Measurements from ENCODE around the gene GHR. TPM values are rescaled to one million over a fixed set of nuclear protein-coding genes. Genes with fewer than 3 reads are reported as not detected.

The GHR gene
- total RNA-seq, 4 donors from 2014 or later = 0.40 to 11.6 (median 7.6) TPM

DNA sequence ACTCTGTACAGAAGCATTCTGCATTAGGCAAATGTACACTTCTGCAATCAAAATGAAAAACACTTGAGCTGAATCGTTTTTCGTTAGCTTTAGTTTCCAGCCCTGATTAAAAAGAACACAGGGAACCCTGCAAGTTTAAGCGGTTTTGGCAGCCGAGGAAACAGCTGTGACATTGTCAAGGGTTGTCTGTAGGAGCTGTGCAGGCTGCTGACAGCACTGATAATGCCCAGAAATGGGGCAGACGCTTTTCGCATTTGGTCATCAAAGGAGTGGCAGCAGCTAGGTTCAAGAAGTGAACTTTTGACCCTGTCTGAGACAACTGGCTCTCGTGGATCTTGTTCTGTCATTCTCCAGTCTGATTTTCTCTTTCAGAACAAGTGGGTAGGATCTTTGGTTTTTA lies 167.8 kb downstream of the GHR start:
- Histone ChIP-seq H3K36me3 (no peaks in the 10 kb centered on the region), H3K27me3 (no peaks in the 10 kb centered on the region), H3K4me1 (peaks cover 5 to 33% (median 12%) of the 10 kb centered on the region in 4 donors), H3K4me3 (no peak overlapping the region), H3K27ac (peak overlapping the region in 3 of 4 donors; percentile 19 to 30 (median 28)), H3K9me3 (no peaks in the 10 kb centered on the region)
- DNase-seq = no peak
- 0 to 17% methylated on average over 1 to 7 of the region's 7 CpGs for WGBS, 2 donors (ENCODE audit: low coverage in 1 of 2)
- intact Hi-C loops (cut with DNase I; ENCODE audit: low total_unique reads) (no loop called here), in situ Hi-C loops (cut with MboI; ENCODE audit: low pct_ligation_motif_present in 1 of 4, low pct_unique_long_range_greater_than_20kb in 1 of 4, low sequenced_read_pairs in 3 of 4) (loop anchor here in 1 of 4 donors (25.0 kb wide), 1 partner anchor 704 kb away; no protein-coding TSS in a partner anchor)
- peak in 2 of 3 donors; percentile 22 to 33 for TF ChIP-seq POLR2AphosphoS5 (IDR thresholded peaks at IDR 0.05)
- no peak for TF ChIP-seq POLR2A (IDR thresholded peaks at IDR 0.05)

DNA sequence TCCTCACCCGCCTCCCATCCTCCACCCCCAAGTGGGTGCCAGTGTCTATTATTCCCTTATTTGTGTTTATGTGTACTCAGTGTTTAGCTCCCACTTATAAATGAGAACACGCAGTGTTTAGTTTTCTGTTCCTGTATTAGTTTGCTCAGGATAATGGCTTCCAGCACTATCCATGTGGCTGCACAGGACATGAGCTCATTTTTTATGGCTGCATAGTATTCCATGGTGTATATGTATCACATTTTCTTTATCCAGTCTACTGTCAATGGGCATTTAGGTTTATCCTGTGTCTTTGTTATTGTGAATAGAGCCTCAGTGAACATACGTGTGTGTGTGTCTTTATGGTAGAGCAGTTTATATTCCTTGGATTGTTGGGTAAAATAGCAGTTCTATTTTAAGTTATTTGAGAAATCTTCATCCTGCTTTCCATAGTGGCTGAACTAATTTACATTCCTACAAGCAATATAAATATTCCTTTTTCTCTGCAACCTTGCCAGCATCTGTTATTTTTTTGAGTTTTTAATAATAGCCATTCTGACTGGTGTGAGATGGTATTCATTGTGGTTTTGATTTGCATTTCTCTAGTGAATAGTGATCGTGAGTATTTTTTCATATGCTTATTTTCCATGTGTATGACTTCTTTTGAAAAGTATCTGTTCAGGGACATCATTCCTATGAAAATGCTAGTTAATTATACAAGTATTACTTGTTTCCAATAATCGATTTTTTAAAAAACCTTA lies 169.3 kb downstream of the GHR start:
- Histone ChIP-seq H3K36me3 (no peaks in the 10 kb centered on the region), H3K27me3 (no peaks in the 10 kb centered on the region), H3K4me1 (peaks cover 5 to 20% (median 10%) of the 10 kb centered on the region in 4 donors), H3K4me3 (no peak overlapping the region), H3K27ac (no peak overlapping the region), H3K9me3 (no peaks in the 10 kb centered on the region)
- DNase-seq = no peak
- TF ChIP-seq, protein P1, sequence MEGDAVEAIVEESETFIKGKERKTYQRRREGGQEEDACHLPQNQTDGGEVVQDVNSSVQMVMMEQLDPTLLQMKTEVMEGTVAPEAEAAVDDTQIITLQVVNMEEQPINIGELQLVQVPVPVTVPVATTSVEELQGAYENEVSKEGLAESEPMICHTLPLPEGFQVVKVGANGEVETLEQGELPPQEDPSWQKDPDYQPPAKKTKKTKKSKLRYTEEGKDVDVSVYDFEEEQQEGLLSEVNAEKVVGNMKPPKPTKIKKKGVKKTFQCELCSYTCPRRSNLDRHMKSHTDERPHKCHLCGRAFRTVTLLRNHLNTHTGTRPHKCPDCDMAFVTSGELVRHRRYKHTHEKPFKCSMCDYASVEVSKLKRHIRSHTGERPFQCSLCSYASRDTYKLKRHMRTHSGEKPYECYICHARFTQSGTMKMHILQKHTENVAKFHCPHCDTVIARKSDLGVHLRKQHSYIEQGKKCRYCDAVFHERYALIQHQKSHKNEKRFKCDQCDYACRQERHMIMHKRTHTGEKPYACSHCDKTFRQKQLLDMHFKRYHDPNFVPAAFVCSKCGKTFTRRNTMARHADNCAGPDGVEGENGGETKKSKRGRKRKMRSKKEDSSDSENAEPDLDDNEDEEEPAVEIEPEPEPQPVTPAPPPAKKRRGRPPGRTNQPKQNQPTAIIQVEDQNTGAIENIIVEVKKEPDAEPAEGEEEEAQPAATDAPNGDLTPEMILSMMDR (IDR thresholded peaks at IDR 0.05) = no peak
- TF ChIP-seq POLR2AphosphoS5 (IDR thresholded peaks at IDR 0.05) (no peak), POLR2A (IDR thresholded peaks at IDR 0.05) (no peak), EP300 (IDR thresholded peaks at IDR 0.05; ENCODE audit: low read depth) (no peak)
- in situ Hi-C loops (cut with MboI; ENCODE audit: low pct_ligation_motif_present in 1 of 4, low pct_unique_long_range_greater_than_20kb in 1 of 4, low sequenced_read_pairs in 3 of 4) (loop anchor here in 1 of 4 donors (25.0 kb wide), 1 partner anchor 705 kb away; no protein-coding TSS in a partner anchor), intact Hi-C loops (cut with DNase I; ENCODE audit: low total_unique reads) (no loop called here)
- WGBS, 2 donors (ENCODE audit: low coverage in 1 of 2) = 88 to 89% methylated on average over 5 of the region's 5 CpGs

DNA sequence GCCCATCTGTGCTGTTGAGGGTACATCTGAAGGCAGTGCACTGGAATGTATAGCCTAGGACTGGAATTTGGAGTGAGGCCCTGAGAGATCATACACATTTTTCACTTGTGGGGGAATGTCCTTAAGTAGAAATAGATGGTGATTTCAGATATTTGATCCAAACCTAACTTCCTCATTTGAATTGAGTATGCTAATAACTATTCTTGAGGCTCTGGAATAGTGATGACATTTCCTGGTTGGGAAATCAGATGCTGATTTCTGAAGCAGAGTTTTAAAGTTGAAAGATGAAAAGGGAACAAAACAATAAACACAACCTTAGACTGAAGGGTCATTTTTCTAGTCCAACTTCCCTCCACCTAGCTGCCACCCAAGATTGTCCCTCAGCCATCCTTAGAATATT lies 170.4 kb downstream of the GHR start:
- no peaks in the 10 kb centered on the region for H3K27me3 ChIP-seq

DNA sequence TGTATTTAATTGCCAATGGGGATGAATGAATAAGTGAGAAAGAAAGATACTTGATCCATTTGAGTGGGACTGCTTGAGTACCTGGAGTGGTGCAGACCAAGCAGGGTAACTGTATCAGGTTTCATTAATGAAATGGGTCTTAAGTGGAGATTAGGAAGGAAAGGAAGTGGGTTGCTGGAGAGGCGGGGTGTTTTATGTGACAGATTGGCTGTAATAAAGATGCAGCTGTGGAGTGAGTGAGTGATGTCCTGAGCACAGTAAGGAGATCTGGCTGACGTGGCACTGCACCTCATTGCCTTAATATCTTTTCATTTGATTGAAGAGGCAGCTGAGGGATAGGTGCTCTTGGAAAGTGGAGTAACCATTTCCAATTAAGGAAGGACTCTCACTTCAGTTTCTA lies 172.4 kb downstream of the GHR start:
- TF ChIP-seq POLR2AphosphoS5 (IDR thresholded peaks at IDR 0.05) (no peak), POLR2A (IDR thresholded peaks at IDR 0.05) (no peak), EP300 (IDR thresholded peaks at IDR 0.05; ENCODE audit: low read depth) (no peak)
- TF ChIP-seq, protein P1 (IDR thresholded peaks at IDR 0.05) = no peak
- Histone ChIP-seq H3K9me3 (no peaks in the 10 kb centered on the region), H3K4me3 (no peak overlapping the region), H3K27me3 (no peaks in the 10 kb centered on the region), H3K36me3 (no peaks in the 10 kb centered on the region), H3K4me1 (peaks cover under 1 to 15% (median 8%) of the 10 kb centered on the region in 4 donors), H3K27ac (no peak overlapping the region)
- no peak for DNase-seq
- intact Hi-C loops (cut with DNase I; ENCODE audit: low total_unique reads) (no loop called here), in situ Hi-C loops (cut with MboI; ENCODE audit: low pct_ligation_motif_present in 1 of 4, low pct_unique_long_range_greater_than_20kb in 1 of 4, low sequenced_read_pairs in 3 of 4) (loop anchor here in 1 of 4 donors (25.0 kb wide), 1 partner anchor 708 kb away; no protein-coding TSS in a partner anchor)
- 41 to 68% methylated on average over 2 of the region's 2 CpGs for WGBS, 2 donors (ENCODE audit: low coverage in 1 of 2)

More for the DNA sequence above, 170.4 kb downstream of the GHR start:
- H3K27ac ChIP-seq = no peak overlapping the region
- TF ChIP-seq, protein P1 (IDR thresholded peaks at IDR 0.05) = no peak
- TF ChIP-seq EP300 (IDR thresholded peaks at IDR 0.05; ENCODE audit: low read depth) = no peak
- no peak for TF ChIP-seq POLR2AphosphoS5 (IDR thresholded peaks at IDR 0.05)
- DNase-seq = no peak
- peaks cover 5 to 23% (median 10%) of the 10 kb centered on the region in 4 donors for H3K4me1 ChIP-seq
- in situ Hi-C loops (cut with MboI; ENCODE audit: low pct_ligation_motif_present in 1 of 4, low pct_unique_long_range_greater_than_20kb in 1 of 4, low sequenced_read_pairs in 3 of 4) = loop anchor here in 1 of 4 donors (25.0 kb wide), 1 partner anchor 706 kb away; no protein-coding TSS in a partner anchor
- intact Hi-C loops (cut with DNase I; ENCODE audit: low total_unique reads) = no loop called here
- no peak overlapping the region for H3K4me3 ChIP-seq
- no peaks in the 10 kb centered on the region for H3K9me3 ChIP-seq
- no peaks in the 10 kb centered on the region for H3K36me3 ChIP-seq
